Measurements from ENCODE around the gene C3orf33.

Gene C3orf33

DNA sequence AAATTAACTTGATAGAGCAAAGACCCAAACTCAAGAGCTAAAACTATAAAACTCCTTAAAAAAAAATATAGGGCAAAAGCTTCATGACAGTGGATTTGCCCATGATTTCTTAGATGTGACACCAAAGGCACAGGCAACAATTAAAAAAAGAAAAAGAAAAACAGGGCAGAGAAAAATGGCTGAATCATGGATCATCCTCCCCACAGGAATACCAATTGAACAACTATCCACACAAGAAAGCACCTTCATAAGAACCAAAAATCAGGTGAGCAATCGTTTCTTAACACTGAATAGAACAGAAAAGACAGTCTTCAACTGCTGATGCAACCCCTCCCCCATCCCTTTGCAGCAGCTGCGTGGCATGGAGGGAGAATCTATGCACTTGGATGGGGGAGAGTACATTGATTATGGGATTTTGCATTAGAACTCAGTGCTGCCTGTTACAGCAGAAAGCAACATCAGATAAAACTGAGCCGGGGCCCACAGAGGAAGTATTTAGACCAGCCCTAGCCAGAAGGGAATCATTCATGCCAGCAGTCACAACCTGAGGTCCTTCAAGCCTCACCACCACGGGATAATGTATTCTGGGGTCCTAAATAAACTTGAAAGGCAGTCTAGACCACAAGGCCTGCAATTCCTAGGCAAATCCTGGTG lies 15.7 kb downstream of the C3orf33 start:
- DNase-seq (ENCODE audit: insufficient read length, low spot score) (no peak), FAIRE-seq (no peak)

DNA sequence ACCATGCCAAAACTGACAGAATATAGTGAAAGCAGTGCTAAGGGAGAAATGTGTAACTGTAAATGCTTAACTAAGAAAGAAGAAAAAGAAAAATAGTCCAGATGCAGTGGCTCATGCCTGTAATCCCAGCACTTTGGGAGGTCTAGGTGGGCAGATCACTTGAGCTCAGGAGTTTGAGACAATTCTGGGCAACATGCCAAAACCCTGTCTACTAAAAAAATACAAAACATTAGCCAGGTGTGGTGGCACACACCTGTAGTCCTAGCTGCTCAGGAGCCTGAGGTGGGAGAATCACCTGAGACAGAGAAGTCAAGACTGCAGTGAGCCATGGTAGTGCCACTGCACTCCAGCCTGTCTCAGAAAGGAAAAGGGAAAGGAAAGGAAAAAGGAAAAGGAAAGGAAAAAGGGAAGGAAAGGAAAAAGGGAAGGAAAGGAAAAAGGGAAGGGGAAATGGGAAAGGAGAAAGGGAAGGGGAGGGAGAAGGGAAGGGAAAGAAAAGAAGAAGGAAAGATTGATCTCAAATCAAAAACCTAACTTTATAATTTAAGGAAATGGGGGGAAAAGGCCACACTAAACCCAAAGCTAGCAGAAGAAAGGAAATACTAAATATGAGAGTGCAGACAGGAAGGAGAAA lies 20.3 kb downstream of the C3orf33 start:
- DNase-seq (ENCODE audit: insufficient read length, low spot score): no peak
- no peak for FAIRE-seq

- no peak for FAIRE-seq
Observed at GRCh38 chr3:155782390-155782953, 23.6 kb downstream of the C3orf33 start.

DNA sequence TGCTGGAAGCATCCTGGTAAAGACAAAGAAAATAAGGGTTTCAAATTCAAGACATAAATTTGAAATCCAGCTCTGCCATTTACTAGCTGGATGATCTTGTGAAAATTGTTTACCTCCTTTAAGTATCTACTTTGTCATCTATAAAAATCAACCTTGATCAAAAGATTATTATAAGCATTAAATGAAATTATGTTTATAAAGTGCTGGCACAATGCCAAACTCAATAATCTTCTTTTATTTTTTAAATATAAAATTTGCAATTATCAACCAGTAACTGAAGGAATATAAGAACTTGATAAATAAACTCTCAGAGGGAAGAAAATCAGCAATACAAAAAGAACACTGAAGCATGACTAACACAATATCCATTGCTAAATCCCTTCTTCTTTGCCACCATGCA lies 25.8 kb downstream of the C3orf33 start:
- DNase-seq (ENCODE audit: insufficient read length, low spot score) (no peak), FAIRE-seq (no peak)

More at GRCh38 chr3:155782390-155782953, 23.6 kb downstream of the C3orf33 start:
- DNase-seq (ENCODE audit: insufficient read length, low spot score): no peak

DNA sequence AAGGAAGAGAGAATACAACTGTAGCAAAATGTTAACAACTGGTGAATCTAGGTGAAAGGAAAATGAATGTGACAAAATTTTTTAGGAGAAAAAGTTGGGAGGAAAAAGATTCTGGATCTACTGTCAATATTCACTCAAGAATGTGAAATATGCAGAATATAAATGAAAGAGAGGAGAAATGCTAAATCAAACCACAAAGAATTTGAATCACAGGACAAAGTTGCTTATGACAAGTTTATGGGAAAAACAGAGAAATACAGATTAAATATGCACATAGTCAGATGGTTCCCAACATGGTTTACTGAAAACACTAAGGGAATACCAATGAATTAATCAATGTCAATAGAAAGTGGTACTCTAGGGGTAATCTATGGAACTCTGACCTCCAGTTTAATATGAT lies 27.6 kb downstream of the C3orf33 start:
- FAIRE-seq (no peak), DNase-seq (ENCODE audit: insufficient read length, low spot score) (no peak)

DNA sequence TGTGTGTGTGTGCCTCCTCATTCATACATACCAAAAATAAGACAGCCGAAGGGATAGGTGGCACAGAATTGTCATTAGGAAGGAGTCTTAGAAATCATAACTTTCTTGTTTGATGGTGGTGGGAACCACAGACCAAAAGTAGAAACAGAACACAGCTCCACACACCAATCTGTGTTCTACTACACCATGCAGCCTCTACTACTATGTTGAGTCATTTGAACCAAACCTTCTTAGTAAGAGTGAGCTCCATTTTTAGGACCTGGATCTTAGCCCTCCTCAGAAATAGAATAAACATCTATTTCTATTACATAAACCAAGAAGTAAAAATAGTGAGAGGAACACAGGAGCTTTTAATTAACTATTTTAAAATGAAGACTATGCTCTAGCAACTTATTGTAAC lies 33.3 kb downstream of the C3orf33 start:
- DNase-seq (ENCODE audit: insufficient read length, low spot score): no peak
- no peak for FAIRE-seq

DNA sequence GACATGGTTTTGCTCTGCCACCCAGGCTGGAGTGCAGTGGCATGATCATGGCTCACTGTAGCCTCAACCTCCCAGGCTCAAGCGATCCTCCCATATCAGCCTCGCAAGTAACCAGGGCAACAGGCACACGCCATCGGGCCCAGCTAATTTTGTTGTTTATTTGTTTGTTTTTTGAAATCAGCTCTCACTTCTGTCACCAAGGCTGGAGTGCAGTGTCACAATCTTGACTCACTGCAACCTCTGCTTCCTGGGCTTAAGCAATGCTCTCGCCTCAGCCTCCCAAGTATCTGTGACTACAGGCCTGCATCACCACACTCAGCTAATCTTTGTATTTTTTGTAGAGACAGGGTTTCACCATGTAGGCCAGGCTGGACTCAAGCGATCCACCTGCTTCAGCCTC lies 35.0 kb downstream of the C3orf33 start:
- no peak for FAIRE-seq
- no peak for DNase-seq (ENCODE audit: insufficient read length, low spot score)

GRCh38 chr3:155766206-155766605 lies 39.9 kb downstream of the C3orf33 start:
- no peak for FAIRE-seq
- no peak for DNase-seq (ENCODE audit: insufficient read length, low spot score)

DNA sequence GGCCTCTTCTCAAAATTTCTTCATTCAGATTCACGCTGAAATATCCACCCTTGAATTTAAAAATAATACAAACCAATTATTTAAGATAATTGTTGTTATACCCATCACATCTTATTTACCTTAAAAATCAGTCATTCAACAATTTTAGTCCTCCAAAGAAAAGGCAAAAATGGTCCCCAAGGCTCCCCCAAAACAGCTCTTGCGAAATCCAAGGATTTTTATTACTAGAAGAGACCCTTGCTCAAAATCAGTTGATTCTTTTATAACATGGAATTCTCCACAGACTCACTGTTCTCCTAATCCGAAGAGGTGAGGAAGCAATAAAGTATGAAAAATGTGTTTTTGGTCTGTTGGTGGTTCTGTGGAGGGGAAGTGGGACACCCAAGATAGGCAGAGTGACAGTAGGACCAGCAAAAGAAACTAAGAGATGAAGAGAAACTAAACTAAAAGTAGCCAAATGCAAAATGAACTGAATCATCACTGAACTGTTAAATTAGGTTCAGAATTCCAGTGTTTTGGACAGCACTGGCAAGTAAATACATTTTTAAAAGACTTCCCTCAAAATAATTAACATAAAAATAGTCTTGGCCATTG lies 42.1 kb downstream of the C3orf33 start:
- no peak for FAIRE-seq
- DNase-seq (ENCODE audit: insufficient read length, low spot score): no peak

GRCh38 chr3:155760653-155761052 lies 45.4 kb downstream of the C3orf33 start:
- FAIRE-seq (no peak), DNase-seq (ENCODE audit: insufficient read length, low spot score) (no peak)

DNA sequence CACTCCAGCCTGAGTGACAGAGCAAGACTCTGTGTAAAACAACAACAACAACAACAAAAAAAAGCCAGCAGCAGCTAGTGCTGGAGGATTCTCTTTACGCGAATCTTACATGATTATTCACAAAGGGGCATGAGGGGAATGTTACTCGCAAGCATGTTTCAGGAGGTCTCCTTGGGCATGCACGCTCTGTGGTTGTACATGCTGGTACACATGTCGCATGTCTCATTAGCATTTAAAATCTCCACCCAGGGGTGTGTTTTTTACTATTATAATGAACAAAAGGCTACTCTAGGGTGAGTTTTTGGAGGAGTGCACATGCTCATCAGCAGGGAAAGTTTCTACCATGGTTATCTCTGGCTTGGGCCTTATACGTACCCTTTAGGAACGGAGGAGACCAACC lies 48.5 kb downstream of the C3orf33 start:
- DNase-seq (ENCODE audit: insufficient read length, low spot score) (no peak), FAIRE-seq (no peak)

GRCh38 chr3:155753038-155753639 lies 52.9 kb downstream of the C3orf33 start:
- no peak for FAIRE-seq
- DNase-seq (ENCODE audit: insufficient read length, low spot score): no peak

DNA sequence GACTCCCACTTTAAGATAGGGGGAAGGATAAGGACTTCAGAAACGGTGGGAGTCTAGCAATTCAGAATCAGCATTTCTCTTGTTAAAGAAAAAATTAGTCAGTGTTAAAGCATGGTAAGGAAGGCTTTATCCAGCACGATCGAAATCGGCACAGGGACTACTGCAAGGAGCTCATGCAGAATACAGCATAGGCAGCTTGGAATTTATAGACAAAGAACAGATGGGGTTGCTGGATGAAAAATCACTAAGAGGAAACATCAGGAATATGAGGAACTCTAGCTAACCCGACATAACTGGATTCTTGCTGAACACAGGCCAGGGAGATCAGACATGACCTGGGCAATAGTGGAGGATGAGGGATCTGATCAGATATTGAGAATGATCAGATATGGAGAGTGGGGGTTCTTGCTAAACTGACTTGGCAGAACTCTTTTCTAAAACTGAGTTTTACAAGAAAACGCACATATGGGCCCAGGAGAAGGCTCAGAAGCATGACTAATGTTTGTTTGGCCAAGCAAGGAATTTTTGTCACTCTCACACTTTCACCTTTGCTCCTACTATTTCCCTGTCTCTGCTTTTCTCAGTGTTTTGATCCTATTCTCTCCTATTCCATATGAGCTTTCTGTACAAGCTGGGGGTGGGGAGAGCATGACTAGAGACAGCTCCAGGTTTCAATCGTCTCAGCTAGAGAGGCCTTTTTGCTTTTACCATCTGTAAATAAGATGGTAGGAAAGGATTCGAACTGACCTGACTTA lies 57.3 kb downstream of the C3orf33 start:
- FAIRE-seq (no peak), DNase-seq (ENCODE audit: insufficient read length, low spot score) (no peak)

GRCh38 chr3:155747946-155748290 lies 58.2 kb downstream of the C3orf33 start:
- DNase-seq (ENCODE audit: insufficient read length, low spot score) (no peak), FAIRE-seq (no peak)

- DNase-seq (ENCODE audit: insufficient read length, low spot score) (no peak), FAIRE-seq (no peak)
Observed at GRCh38 chr3:155747286-155747945, 58.7 kb downstream of the C3orf33 start.

DNA sequence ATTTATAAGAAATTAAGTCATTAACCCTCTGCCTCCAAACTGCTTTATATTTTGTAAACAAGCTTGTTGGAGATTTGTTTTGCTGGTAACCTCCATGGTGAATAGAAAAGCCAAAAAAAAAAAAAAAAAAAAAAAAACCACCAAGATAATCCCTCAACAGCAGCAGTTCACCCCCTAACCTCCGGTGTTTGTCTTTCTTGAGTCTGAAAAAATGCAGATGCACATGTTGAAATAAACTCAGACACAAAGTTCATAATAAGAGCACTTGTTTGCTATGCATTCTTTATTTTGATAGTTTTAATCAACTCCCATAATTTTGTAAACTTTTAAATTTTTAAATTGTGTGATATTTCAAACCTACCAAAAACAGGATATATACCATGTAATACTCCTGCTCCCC lies 59.4 kb downstream of the C3orf33 start:
- FAIRE-seq: no peak

DNA sequence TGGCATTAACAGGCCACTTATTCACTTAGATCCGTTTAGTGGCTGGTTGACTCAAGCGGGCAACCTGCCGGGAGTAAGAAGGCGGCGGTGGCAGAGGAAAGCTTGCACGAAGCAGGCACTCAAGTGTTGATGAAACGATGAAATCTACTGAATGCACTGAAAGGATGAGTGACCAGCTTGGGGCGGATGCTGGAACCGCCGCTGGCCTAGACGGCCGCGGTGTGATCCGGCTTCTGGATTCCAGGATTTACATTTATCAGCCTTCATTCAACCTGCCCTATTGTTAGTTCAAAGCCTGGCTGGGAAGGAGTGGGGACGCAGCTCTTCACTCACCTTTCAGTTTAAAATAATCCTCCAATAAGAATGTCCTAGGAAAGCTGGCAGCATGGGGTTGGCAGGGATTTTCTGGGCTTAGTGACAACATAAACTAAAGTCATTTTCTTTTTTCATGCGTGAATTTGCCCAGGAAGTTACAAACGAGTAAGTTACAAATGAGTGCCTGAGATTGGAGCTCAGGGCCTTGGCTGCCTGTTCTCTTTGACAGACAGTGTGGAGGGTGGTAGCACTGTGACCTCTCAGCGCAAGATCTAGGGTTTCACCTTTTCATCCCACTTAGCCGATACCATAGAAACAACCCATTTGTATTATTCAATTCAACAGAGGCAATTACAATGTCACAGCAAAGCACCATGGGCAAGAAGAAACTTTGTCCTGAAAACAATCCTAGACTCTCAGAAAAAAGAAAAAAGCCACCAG lies 60.1 kb downstream of the C3orf33 start:
- DNase-seq (ENCODE audit: insufficient read length, low spot score) (no peak), FAIRE-seq (no peak)

More for the DNA sequence above, 59.4 kb downstream of the C3orf33 start:
- DNase-seq (ENCODE audit: insufficient read length, low spot score): no peak

GRCh38 chr3:155744626-155745324 lies 61.3 kb downstream of the C3orf33 start, which contains the start of gene PLCH1:
TSS of gene PLCH1 (minus strand) at chr3:155745071. CDS start at chr3:155704224, 40,847 bp downstream.
- FAIRE-seq: no peak
- DNase-seq (ENCODE audit: insufficient read length, low spot score): peak; percentile 22

All from GM19239 (cell line).